Measurements from ENCODE around the gene METTL2B. TPM values are rescaled to one million over a fixed set of nuclear protein-coding genes. Genes with fewer than 3 reads are reported as not detected.
A peak's percentile ranks its signal among the peaks of the same experiment; 100 is the strongest.
"Not testable (repeated sequence)": the region's sequence is repeated elsewhere in the genome, so short reads cannot be mapped to it uniquely, and the experiment has no call there.

Gene METTL2B, protein sequence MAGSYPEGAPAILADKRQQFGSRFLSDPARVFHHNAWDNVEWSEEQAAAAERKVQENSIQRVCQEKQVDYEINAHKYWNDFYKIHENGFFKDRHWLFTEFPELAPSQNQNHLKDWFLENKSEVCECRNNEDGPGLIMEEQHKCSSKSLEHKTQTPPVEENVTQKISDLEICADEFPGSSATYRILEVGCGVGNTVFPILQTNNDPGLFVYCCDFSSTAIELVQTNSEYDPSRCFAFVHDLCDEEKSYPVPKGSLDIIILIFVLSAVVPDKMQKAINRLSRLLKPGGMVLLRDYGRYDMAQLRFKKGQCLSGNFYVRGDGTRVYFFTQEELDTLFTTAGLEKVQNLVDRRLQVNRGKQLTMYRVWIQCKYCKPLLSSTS
- 10 to 100 TPM in 1 of 2 donors, 1 to 10 TPM in 1; 8.2 to 10.5 TPM for polyA plus RNA-seq

DNA sequence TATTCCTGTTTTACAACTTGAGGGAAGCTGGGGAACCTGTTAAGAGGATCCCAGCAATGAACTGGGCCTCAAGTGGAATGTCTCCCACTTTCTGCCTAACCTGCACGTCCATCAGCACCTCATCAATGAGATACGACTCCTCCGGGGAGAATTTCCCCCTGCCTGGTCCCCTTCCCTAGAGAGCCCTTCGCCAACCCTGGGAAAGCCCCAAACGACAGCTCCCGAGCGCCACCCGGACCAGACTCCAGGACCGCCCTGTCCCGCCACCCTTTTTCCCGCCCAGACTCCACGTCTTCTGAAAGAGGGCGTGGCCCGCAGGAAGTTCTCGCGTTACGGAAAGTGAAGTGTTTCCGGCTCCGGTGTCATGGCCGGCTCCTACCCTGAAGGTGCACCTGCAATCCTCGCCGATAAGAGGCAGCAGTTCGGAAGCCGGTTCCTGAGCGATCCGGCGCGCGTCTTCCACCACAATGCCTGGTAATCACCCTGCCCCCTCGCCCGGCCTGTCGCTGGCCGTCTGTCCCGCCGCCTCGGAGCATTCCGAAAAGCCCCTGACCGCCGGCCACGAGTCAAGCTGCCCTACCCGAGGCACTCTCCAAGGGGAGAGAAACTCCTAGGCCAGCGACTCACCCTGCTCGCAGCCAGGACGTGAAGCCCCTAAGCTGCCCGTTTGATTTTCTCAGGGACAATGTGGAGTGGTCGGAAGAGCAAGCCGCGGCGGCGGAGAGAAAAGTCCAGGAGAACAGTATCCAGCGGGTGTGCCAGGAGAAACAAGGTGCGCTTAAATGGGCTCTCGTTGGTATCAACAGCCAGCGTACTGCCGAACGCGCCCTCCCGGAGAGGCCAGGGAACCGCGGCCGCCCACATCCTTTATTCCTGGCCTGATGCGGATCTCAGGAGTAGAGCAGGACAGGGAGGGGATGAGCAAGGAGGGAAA lies at the start of gene METTL2B:
METTL2B (plus strand) TSS at position 347 of the 934 bp plus-strand sequence; CDS start at position 365, 18 bp downstream.
- 0% methylated on average over 62 of the region's 62 CpGs for WGBS, 2 donors
- peak within 1 kb of the TSS; percentile 84 to 87 for H3K27ac ChIP-seq (ENCODE audit: low read depth in 2 of 2, low read length in 1 of 2)
- H3K36me3 ChIP-seq (ENCODE audit: control insufficient read depth in 2 of 2, insufficient read depth in 2 of 2, low read length in 1 of 2); H3K9me3 ChIP-seq (ENCODE audit: control insufficient read depth in 2 of 2, insufficient read depth in 1 of 2, low read depth in 1 of 2, low read length in 1 of 2); H3K4me1 ChIP-seq (ENCODE audit: control insufficient read depth in 2 of 2, insufficient read depth in 2 of 2, low read length in 1 of 2); H3K27me3 ChIP-seq (ENCODE audit: control insufficient read depth in 1 of 2, insufficient read depth in 2 of 2, low read length in 2 of 2): not testable (repeated sequence)
- peak within 1 kb of the TSS; percentile 62 to 82 for H3K4me3 ChIP-seq (ENCODE audit: low read depth in 1 of 2, low read length in 2 of 2)

DNA sequence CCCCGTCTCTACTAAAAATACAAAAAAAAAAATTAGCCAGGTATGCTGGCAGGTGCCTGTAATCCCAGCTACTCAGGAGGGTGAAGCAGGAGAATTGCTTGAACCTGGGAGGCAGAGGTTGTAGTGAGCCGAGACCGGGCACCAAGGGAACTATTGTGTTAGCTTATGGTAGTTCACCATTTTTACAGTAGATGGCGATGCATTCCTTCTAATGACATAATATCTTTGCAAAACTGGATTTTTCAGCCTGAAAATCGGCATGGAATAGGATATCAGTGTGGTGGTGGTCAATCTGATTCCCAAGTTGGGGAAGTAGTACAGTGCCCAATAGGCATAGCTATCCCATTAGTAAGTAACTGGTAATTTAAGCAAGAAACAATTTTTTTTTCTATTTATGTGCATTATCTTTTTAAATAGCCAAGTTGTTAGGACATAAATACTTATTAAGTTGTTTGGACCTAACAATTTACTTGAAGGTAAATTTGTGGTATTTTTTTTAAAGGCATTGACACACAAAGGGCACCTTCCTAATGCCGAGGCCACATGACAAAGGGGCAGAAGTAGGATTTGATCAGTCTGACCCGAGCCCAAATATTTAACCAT lies 49.2 kb upstream of the METTL2B start:
- WGBS, 2 donors: 12 to 15% methylated on average over 7 of the region's 7 CpGs
- no peaks in the 10 kb centered on the region for H3K9me3 ChIP-seq (ENCODE audit: control insufficient read depth in 2 of 2, insufficient read depth in 1 of 2, low read depth in 1 of 2, low read length in 1 of 2)
- H3K4me3 ChIP-seq (ENCODE audit: low read depth in 1 of 2, low read length in 2 of 2): no peak overlapping the region

DNA sequence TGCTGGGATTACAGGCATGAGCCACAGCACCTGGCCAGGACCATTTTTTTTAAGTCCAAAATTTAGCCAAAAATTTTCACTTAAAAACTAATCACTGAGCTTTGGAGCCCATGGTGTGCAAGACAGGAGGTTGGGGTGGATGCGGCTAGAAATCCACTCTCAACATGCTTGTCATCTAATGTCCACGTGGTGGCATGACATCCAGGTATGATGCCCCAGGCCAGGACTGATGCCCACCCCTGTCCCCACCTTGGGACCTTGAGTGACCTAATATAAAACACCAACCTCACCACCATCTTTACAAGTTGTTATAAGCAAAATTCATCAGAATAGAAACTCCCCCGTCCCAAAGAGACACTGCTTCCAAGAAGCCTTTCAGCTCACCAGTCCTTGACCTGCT lies 46.3 kb upstream of the METTL2B start:
- WGBS, 2 donors: 81 to 86% methylated on average over 3 of the region's 3 CpGs
- H3K4me1 ChIP-seq (ENCODE audit: control insufficient read depth in 2 of 2, insufficient read depth in 2 of 2, low read length in 1 of 2): peaks cover 0 to 9% of the 10 kb centered on the region in 2 donors
- H3K4me3 ChIP-seq (ENCODE audit: low read depth in 1 of 2, low read length in 2 of 2): no peak overlapping the region
- H3K9me3 ChIP-seq (ENCODE audit: control insufficient read depth in 2 of 2, insufficient read depth in 1 of 2, low read depth in 1 of 2, low read length in 1 of 2): no peaks in the 10 kb centered on the region
- peak overlapping the region; percentile 81 to 88 for H3K27ac ChIP-seq (ENCODE audit: low read depth in 2 of 2, low read length in 1 of 2)
- H3K27me3 ChIP-seq (ENCODE audit: control insufficient read depth in 1 of 2, insufficient read depth in 2 of 2, low read length in 2 of 2): no peaks in the 10 kb centered on the region
- H3K36me3 ChIP-seq (ENCODE audit: control insufficient read depth in 2 of 2, insufficient read depth in 2 of 2, low read length in 1 of 2): no peaks in the 10 kb centered on the region

More for the DNA sequence above, 49.2 kb upstream of the METTL2B start:
- H3K4me1 ChIP-seq (ENCODE audit: control insufficient read depth in 2 of 2, insufficient read depth in 2 of 2, low read length in 1 of 2): peaks cover 0 to 9% of the 10 kb centered on the region in 2 donors
- no peaks in the 10 kb centered on the region for H3K36me3 ChIP-seq (ENCODE audit: control insufficient read depth in 2 of 2, insufficient read depth in 2 of 2, low read length in 1 of 2)
- H3K27me3 ChIP-seq (ENCODE audit: control insufficient read depth in 1 of 2, insufficient read depth in 2 of 2, low read length in 2 of 2): no peaks in the 10 kb centered on the region
- no peak overlapping the region for H3K27ac ChIP-seq (ENCODE audit: low read depth in 2 of 2, low read length in 1 of 2)

DNA sequence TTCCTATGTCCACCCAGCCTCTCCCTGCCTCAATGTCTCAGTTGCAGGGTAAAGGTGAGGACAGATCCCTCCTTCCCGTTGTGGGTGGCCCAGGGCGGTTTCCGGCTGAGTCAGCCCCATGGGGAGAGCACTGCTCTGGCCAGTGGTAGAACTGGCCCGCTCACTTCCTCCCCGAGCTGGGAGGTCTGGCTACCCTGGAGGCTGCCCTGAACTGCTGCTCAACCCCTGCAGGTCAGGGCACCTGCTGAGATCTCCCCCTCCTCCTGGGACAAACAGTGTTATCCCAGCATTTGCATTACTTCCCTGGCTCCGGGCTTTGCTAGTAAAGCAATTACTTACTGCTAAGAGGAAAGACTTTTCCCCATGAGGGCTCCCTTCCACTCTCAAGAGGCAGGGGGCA lies 45.3 kb upstream of the METTL2B start:
- H3K36me3 ChIP-seq (ENCODE audit: control insufficient read depth in 2 of 2, insufficient read depth in 2 of 2, low read length in 1 of 2): no peaks in the 10 kb centered on the region
- 50 to 60% methylated on average over 6 of the region's 6 CpGs for WGBS, 2 donors
- H3K4me3 ChIP-seq (ENCODE audit: low read depth in 1 of 2, low read length in 2 of 2): no peak overlapping the region
- H3K27me3 ChIP-seq (ENCODE audit: control insufficient read depth in 1 of 2, insufficient read depth in 2 of 2, low read length in 2 of 2): no peaks in the 10 kb centered on the region
- peaks cover 0 to 9% of the 10 kb centered on the region in 2 donors for H3K4me1 ChIP-seq (ENCODE audit: control insufficient read depth in 2 of 2, insufficient read depth in 2 of 2, low read length in 1 of 2)
- H3K27ac ChIP-seq (ENCODE audit: low read depth in 2 of 2, low read length in 1 of 2): peak overlapping the region; percentile 82 to 88
- H3K9me3 ChIP-seq (ENCODE audit: control insufficient read depth in 2 of 2, insufficient read depth in 1 of 2, low read depth in 1 of 2, low read length in 1 of 2): no peaks in the 10 kb centered on the region

DNA sequence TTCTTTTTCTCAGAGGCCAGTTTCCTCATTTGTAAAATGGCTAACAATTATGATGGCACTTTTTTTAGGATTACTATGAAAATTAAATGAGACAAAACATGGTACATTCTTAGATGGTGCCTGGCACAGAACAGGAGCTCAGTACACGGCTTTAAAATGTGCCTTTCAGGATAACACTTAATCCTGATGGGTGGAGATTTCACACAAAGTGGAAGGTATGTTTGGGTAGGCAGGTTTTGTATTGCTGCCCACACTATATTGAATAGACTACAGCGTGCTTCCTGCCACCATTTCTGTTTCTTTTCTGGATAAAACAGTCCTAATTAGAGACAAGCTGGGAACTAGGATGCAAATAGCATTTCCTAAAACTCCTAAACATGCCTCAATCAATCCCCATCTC lies 44.8 kb upstream of the METTL2B start:
- Histone ChIP-seq H3K27me3 (ENCODE audit: control insufficient read depth in 1 of 2, insufficient read depth in 2 of 2, low read length in 2 of 2) (no peaks in the 10 kb centered on the region), H3K4me3 (ENCODE audit: low read depth in 1 of 2, low read length in 2 of 2) (no peak overlapping the region), H3K4me1 (ENCODE audit: control insufficient read depth in 2 of 2, insufficient read depth in 2 of 2, low read length in 1 of 2) (peaks cover 0 to 9% of the 10 kb centered on the region in 2 donors), H3K36me3 (ENCODE audit: control insufficient read depth in 2 of 2, insufficient read depth in 2 of 2, low read length in 1 of 2) (no peaks in the 10 kb centered on the region), H3K9me3 (ENCODE audit: control insufficient read depth in 2 of 2, insufficient read depth in 1 of 2, low read depth in 1 of 2, low read length in 1 of 2) (no peaks in the 10 kb centered on the region), H3K27ac (ENCODE audit: low read depth in 2 of 2, low read length in 1 of 2) (peak overlapping the region; percentile 82 to 88)
- WGBS, 2 donors: 41 to 62% methylated on average over 2 of the region's 2 CpGs

DNA sequence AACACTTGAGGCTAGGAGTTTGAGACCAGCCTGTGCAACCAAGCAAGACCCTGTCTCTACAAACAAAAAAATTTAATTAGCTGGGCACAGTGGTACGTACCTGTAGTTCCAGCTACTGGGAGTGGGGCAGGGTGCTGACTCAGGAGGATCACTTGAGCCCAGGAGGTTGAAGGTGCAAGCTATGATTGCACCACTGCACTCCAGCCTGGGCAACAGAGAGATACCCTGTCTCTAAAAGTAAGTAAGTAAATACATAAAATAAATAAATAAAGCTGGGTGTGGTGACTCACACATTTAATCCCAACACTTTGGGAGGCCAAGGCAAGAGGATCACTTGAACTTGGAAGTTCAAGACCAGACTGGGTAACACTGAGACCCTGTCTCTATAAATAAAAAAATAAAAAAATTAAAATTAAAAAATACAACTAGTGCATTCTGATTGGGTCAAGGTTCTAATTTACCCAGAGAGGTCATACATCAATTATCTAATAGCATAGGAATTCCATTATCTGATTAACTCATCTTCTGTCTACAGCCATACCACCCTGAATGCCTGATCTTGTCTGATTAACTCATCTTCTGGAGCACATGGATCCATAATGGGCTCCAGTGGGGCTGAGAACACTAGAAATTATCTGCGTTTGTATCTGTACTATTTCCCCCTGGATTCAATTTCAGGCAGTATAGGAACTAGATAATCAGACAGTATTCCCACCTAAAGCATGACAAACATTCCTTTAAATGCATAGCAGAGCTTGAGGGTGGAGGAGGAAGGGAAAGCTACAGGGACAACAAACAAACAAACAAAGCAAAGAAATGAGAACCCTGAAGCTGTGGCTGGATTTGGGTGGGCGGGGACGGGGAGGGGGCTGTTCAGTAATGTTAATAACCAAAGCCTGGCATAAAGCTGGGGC lies 41.9 kb upstream of the METTL2B start:
- Histone ChIP-seq H3K4me3 (ENCODE audit: low read depth in 1 of 2, low read length in 2 of 2) (no peak overlapping the region), H3K36me3 (ENCODE audit: control insufficient read depth in 2 of 2, insufficient read depth in 2 of 2, low read length in 1 of 2) (no peaks in the 10 kb centered on the region), H3K27me3 (ENCODE audit: control insufficient read depth in 1 of 2, insufficient read depth in 2 of 2, low read length in 2 of 2) (no peaks in the 10 kb centered on the region), H3K4me1 (ENCODE audit: control insufficient read depth in 2 of 2, insufficient read depth in 2 of 2, low read length in 1 of 2) (peaks cover 0 to 9% of the 10 kb centered on the region in 2 donors), H3K9me3 (ENCODE audit: control insufficient read depth in 2 of 2, insufficient read depth in 1 of 2, low read depth in 1 of 2, low read length in 1 of 2) (no peaks in the 10 kb centered on the region), H3K27ac (ENCODE audit: low read depth in 2 of 2, low read length in 1 of 2) (peak overlapping the region in 1 of 2 donors; percentile 34)
- WGBS, 2 donors: 57 to 61% methylated on average over 4 of the region's 4 CpGs

DNA sequence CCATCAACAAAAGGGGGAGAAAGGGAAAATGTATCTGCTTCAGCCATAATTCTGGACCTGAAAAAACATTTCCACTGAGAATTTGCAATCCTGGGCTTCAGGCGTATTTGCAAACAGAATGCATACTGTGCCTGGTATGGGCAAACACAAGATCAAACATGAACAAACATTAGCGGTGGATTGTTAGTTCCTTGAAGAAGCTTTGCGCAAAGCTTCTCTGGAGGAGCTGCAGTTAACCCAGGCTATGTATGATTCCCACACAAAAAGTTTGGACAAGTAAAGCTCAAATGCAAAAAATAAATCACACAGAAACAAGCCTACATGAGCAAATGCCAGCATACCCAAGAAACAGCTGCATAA lies 41.2 kb upstream of the METTL2B start:
- H3K4me1 ChIP-seq (ENCODE audit: control insufficient read depth in 2 of 2, insufficient read depth in 2 of 2, low read length in 1 of 2): peaks cover 0 to 9% of the 10 kb centered on the region in 2 donors
- no peaks in the 10 kb centered on the region for H3K9me3 ChIP-seq (ENCODE audit: control insufficient read depth in 2 of 2, insufficient read depth in 1 of 2, low read depth in 1 of 2, low read length in 1 of 2)
- peak overlapping the region in 1 of 2 donors; percentile 34 for H3K27ac ChIP-seq (ENCODE audit: low read depth in 2 of 2, low read length in 1 of 2)
- no peaks in the 10 kb centered on the region for H3K36me3 ChIP-seq (ENCODE audit: control insufficient read depth in 2 of 2, insufficient read depth in 2 of 2, low read length in 1 of 2)
- H3K27me3 ChIP-seq (ENCODE audit: control insufficient read depth in 1 of 2, insufficient read depth in 2 of 2, low read length in 2 of 2): no peaks in the 10 kb centered on the region
- 41 to 43% methylated on average over 3 of the region's 3 CpGs for WGBS, 2 donors
- H3K4me3 ChIP-seq (ENCODE audit: low read depth in 1 of 2, low read length in 2 of 2): no peak overlapping the region

DNA sequence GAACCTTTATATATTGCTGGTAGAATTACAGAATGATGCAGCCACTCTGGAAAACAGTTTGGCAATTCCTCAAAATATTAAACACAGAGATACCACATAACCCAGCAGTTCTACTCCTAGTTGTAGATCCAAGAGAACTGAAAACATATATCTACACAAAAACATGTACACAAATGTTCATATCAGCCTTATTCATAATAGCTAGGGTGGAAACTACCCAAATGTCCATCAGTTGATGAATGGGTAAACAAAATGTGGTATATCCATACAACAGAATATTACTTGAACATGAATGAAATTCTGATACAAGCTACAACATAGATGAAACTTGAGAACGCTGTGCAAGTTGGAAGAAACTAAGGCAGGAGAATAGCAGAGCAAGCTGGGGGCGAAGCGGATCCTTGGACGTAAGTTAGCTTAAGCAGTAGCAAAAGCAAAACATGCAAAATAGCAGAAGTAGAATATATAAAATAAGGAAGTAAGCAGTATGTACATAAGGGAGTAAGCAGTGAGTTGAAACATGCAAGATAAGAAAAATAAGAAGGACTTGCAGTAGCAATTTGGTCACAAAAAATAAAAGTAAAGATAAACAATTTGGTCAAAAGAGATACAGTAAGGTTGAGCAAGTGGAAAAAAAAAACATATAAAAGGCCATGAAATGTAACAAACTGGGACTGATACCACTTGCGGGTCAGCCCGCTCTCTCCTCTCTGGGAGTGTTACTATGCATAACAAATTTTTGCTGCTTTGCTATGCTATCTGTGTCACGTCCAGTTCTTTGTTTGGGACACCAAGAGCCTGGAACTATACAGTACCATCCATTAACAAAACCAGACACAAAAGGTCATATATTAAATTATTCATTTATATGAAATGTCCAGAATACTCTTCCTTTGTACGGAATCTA lies 38.9 kb upstream of the METTL2B start:
- H3K36me3 ChIP-seq (ENCODE audit: control insufficient read depth in 2 of 2, insufficient read depth in 2 of 2, low read length in 1 of 2): no peaks in the 10 kb centered on the region
- 91 to 92% methylated on average over 8 of the region's 8 CpGs for WGBS, 2 donors
- no peak overlapping the region for H3K4me3 ChIP-seq (ENCODE audit: low read depth in 1 of 2, low read length in 2 of 2)
- no peaks in the 10 kb centered on the region for H3K27me3 ChIP-seq (ENCODE audit: control insufficient read depth in 1 of 2, insufficient read depth in 2 of 2, low read length in 2 of 2)
- no peaks in the 10 kb centered on the region for H3K4me1 ChIP-seq (ENCODE audit: control insufficient read depth in 2 of 2, insufficient read depth in 2 of 2, low read length in 1 of 2)
- H3K9me3 ChIP-seq (ENCODE audit: control insufficient read depth in 2 of 2, insufficient read depth in 1 of 2, low read depth in 1 of 2, low read length in 1 of 2): no peaks in the 10 kb centered on the region
- no peak overlapping the region for H3K27ac ChIP-seq (ENCODE audit: low read depth in 2 of 2, low read length in 1 of 2)
